Amygdala (tissue), 56 donors: ENCODE results near the gene ZSCAN25.
"Not testable (repeated sequence)": the region's sequence is repeated elsewhere in the genome, so short reads cannot be mapped to it uniquely, and the experiment has no call there.

ENCODE experiments used
- DNase-seq, 56 donors: peaks; one replicate each; lab custom pipeline; 2025; lab: John Stamatoyannopoulos, UW

Gene ZSCAN25

GRCh38 chr7:99643464-99643863, 26.7 kb downstream of the ZSCAN25 start:
- no peak for DNase-seq

DNA sequence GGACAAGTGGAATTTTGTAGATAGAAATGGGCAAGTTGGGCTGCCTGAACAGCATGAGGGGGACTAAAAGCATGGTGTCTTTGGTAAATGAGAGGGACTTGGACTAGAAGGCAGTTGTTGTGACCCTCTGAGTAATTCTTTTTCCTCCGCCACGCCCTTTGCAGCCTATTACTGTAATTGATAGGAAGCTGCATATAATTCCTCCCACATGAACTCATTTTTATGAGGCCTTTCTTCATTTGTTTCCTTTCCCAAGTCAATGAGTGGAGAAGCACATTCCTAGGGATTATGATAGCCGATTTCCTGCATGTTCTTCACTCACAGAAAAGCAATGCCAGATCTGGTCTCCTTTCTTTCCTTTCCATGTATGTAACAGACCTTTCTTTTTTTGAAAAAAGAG, 27.7 kb downstream of the ZSCAN25 start:
- DNase-seq, result no peak

DNA sequence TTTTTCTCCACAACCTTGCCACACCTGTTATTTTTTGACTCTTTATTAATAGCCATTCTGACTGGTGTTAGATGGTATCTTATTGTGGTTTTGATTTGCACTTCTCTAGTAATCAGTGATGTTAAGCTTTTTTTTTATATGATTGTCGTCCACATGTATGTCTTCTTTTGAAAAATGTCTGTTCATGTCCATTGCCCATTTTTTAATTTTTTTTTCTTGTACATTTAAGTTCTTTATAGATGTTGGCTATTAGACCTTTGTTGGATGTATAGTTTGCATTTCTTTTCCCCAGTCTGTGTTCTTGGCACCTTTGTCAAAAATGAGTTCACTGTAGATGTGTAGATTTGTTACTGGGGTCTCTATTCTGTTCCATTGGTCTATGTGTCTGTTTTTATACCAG, 28.8 kb downstream of the ZSCAN25 start:
- no peak for DNase-seq

DNA sequence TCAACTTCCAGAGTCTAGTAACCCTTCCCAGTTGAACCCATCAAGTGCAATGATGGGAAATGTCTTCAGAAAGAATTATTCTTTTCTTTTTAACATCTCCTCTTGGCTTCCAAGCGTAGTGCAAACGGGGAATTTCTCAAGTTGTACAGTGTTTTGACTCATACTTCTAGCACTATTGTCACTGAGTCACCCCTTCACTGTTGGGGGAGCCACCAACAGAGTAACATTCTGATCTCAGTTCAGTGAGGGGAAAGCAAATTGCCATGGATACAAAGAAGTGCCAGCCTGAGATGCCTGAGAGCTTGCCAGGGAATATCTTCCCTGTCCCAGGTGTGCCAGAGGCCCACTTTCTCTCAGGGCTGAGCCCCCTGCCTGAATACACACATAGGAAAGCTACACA, 32.1 kb downstream of the ZSCAN25 start:
- no peak for DNase-seq

DNA sequence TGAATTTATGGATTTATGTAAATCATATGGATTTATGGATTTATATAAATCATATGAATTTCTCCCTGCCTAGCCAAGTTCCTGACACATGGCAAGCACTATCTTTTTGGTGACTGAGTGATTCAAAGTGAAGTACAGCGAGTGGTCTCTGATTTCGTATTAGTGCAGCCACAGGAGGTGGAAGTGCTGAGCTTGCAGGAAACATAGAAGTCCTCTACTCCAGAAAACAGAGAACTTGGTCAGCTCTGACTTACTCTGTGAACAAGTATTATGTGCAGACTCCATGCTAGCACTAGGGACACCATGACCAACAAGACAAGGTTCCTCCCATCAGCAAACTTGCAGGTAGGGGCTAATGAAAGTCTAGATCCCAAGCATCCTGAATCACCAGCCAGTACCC, 34.5 kb downstream of the ZSCAN25 start:
- no peak for DNase-seq

GRCh38 chr7:99652671-99653070, 35.9 kb downstream of the ZSCAN25 start:
- no peak for DNase-seq

- not testable (repeated sequence) for DNase-seq
Measured at GRCh38 chr7:99653269-99653668, 36.5 kb downstream of the ZSCAN25 start.

GRCh38 chr7:99653754-99654153, 37.0 kb downstream of the ZSCAN25 start:
- DNase-seq, result no peak

DNA sequence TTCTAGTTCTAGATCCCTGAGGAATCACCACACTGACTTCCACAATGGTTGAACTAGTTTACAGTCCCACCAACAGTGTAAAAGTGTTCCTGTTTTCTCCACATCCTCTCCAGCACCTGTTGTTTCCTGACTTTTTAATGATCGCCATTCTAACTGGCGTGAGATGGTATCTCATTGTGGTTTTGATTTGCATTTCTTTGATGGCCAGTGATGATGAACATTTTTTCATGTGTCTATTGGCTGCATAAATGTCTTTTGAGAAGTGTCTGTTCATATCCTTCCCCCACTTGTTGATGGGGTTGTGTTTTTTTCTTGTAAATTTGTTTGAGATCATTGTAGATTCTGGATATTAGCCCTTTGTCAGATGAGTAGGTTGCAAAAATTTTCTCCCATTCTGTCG, 37.9 kb downstream of the ZSCAN25 start:
- not testable (repeated sequence) for DNase-seq

- not testable (repeated sequence) for DNase-seq
Measured at GRCh38 chr7:99657879-99658278, 41.1 kb downstream of the ZSCAN25 start.

DNA sequence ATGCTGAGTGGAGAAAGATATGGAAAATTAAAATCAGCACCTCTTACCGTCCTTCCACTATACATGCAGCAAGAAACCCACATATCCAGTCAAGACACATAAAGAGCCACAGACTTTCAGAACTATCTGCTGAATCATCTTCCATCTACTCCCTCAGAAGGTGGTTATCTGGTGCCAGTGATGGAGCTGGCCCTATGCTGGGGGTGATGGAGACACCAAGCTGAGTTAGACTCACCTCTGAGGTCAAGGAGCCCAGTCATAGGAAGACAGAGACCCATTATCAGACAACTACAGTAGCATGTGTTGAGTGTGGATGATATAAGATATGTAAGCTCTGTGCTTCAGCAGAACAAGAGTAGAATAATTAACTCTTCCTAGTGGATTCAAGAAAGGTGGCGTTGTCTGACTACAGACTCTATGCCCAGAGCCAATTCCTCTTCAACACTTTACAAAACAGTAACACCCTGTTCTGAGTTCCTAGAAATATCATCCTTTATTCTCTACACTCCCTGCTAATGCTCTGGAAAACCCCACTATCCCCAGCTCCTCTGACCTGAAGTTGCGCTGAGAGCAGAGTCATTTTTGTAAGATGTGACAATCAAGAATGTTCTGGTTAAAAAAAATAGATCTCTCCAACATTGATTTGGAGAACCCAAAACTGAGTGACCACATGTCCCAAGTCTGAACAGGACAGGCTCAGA, 48.7 kb downstream of the ZSCAN25 start:
- DNase-seq, result no peak

GRCh38 chr7:99666013-99666395, 49.3 kb downstream of the ZSCAN25 start:
- no peak for DNase-seq

DNA sequence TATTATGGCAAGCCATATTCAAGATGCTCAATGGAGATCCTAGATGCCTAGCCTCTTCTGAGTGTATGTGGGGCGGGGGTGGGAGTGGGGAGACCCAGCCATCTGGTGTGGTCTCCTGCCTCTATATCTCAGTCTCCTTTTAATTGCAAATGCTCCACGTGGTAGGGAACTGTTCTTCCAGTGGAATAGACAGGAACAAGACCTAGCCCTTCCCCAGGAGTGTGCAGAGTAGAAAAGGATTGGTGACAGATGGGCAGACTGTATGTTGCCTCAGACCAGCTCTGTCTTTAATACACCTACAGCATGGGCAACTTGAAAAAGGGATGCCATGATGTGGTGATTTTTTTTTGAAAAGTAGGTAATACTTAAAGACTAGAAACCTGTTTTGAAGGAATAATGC, 50.4 kb downstream of the ZSCAN25 start:
- no peak for DNase-seq

DNA sequence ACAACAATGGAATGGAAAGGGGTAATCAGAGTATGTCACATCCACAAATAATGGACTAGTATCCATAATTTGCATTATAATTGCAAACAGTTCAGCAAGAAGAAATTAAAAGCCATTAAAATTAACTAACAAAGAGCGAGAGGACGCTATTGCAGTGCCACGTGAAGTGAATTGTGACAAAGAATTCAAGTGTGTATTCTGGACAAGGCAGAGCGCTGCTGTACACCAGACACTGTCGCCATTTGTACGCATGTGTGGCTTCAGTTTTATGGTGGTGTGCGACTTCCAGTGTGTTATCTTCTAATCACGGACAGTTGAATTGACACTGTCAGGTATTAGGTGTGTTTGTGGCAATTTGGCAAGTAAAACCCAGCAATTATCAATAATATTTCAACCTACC, 51.8 kb downstream of the ZSCAN25 start:
- DNase-seq, result no peak

- DNase-seq, result no peak
Measured at GRCh38 chr7:99669782-99670181, 53.0 kb downstream of the ZSCAN25 start.

DNA sequence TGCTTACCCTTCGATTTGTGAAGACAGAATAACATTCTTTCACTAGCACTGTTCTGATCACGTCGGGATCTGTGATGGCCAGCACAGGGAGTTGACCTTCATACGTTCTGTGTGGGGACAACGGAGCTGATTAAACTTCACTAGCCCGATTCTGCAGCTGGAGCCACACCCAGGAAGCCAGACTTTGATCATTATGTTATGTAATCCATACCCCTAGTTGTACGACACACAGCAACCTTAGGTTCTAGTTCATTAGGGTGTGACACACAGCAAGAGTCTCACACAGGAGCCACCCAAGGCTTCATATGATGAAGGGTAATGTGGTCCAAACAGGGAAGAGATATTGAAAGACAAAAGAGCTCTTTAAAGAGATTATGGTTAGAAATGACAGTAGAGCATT, 55.8 kb downstream of the ZSCAN25 start:
- no peak for DNase-seq

- DNase-seq, result no peak
Measured at GRCh38 chr7:99674995-99675742, 58.4 kb downstream of the ZSCAN25 start.

- no peak for DNase-seq
Measured at GRCh38 chr7:99677013-99677647, 60.4 kb downstream of the ZSCAN25 start.

DNA sequence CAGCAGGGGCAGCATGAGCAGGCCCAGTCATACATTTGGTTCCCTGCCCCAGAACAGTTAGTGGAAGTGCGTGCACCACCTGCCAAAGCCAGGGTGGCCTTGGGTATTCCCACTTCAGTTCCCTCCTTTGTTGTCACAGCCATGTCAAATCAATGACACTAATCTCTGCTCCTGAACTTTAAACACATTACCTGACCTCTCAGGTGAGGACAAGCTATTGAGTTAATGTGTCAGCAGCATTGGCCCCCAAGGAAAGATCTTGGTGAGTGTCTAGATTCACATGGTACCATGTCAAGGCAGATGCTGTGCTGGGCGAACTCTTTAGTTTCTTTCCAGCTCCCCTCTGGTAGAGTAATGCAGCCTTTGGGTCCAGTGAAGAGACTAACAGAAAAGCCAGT, 60.9 kb downstream of the ZSCAN25 start:
- DNase-seq, result no peak

GRCh38 chr7:99679032-99679399, 62.3 kb downstream of the ZSCAN25 start:
- no peak for DNase-seq

- no peak for DNase-seq
Measured at GRCh38 chr7:99679400-99680191, 62.9 kb downstream of the ZSCAN25 start, which contains the start of gene CYP3A5. Gene CYP3A5 (minus strand): TSS chr7:99679996. CDS start chr7:99679896, 100 bp downstream.
